Measurements from ENCODE around the gene C6orf47.

C6orf47 gene

DNA sequence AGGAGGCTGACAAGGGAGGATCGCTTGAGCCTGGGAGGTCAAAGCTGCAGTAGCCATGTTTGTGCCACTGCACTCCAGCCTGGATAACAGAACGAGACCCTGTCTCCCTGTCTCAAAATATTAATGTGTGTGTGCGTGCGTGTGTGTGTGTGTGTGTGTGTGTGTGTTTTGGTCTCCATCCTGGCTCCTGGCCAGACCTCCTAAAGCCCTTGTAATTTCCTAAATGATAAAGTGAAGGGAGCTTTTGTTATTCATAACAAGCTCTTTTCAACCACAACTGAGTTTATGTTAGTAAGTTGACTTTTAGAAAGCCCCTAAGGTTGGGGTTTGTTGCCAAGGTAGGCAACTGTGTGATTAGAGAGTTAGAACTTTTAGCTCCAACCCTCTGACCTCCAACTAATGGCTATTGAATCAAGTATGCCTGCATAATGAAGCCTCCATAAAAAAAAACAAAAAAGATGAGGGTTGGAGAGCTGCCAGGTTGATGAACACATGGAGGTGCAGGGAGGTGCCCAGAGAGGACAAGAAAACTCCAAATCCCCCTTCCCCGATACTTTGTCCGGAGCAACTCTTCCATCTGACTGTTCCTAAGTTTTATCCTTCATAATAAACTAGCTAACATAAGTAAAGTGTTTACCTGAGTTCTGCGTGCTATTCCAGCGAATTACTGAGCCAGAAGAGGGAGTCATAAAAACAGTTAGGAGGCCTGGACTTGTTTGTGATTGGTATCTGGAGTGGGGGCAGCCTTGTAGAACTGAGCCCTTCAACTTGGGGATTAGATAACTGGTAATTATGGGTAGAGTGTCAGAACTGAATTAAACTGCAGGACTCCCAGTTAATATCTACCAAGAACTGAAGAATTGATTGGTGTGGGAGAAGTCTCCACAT lies 50.8 kb downstream of the C6orf47 start:
- FAIRE-seq, result no peak
